Sigmoid colon (tissue), 7 donors: Measurements from ENCODE around the gene ECHDC1. TPM values are rescaled to one million over a fixed set of nuclear protein-coding genes. Genes with fewer than 3 reads are reported as not detected.

Source experiments
- DNase-seq: peaks from one replicate; pipeline ENCODE4 v3.0.0-alpha.2; 2019
- H3K27ac ChIP-seq, 4 donors: fragments of 200-600 bp; sonication (generic); one replicate each; pipeline ENCODE4 v1.5.1; 2016 to 2019; ENCODE audit warnings: mild to moderate bottlenecking in 1 of 4
- H3K27me3 ChIP-seq, 3 donors: fragments of 200-600 bp; sonication (generic); one replicate each; pipeline ENCODE4 v1.5.1; 2019; ENCODE audit warnings: mild to moderate bottlenecking in 1 of 3
- H3K36me3 ChIP-seq, 4 donors: fragments of 200-600 bp; sonication (generic); one replicate each; pipeline ENCODE4 v1.5.1; 2016 to 2019
- H3K4me1 ChIP-seq, 4 donors: fragments of 200-600 bp; sonication (generic); one replicate each; pipeline ENCODE4 v1.5.1; 2017 to 2019
- H3K4me3 ChIP-seq, 4 donors: fragments of 200-600 bp; sonication (generic); one replicate each; pipeline ENCODE4 v1.5.1; 2017 to 2019; ENCODE audit warnings: mild to moderate bottlenecking in 2 of 4, moderate library complexity in 1 of 4
- H3K9me3 ChIP-seq, 4 donors: fragments of 200-600 bp in 3 of 4; sonication (generic) in 3 of 4; one replicate each; pipeline versions ENCODE4 v1.5.1 to v1.6.1; 2013 to 2019
- EP300 ChIP-seq, 4 donors: sonication (generic); formaldehyde crosslinking; IDR thresholded peaks; one replicate each; pipeline ENCODE4 v1.6.1; 2017; ENCODE audit warnings: antibody characterized with exemption in 4 of 4
- POLR2A ChIP-seq, 2 donors: fragments of 450-650 bp; IDR thresholded peaks; one replicate each; pipeline ENCODE4 v1.6.1; 2016; ENCODE audit warnings: antibody characterized with exemption in 2 of 2, mild to moderate bottlenecking in 2 of 2, moderate library complexity in 2 of 2
- POLR2AphosphoS5 ChIP-seq, 4 donors: sonication (generic); formaldehyde crosslinking; IDR thresholded peaks; one replicate each; pipeline ENCODE4 v1.6.1; 2017; ENCODE audit warnings: antibody characterized with exemption in 4 of 4
- WGBS, 2 donors: extraction: QIAGEN DNeasy Blood & Tissue Kit; methylation state at CpG; one replicate each; pipeline ENCODE4 v1.1.7; 2013; 5-methylcytosine and 5-hydroxymethylcytosine counted together
- intact Hi-C: fragments of 100-400 bp; cut with DNase I; formaldehyde crosslinking; loops from one replicate; pipeline ENCODE4 v1.15.1; 2023
- polyA plus RNA-seq, 3 donors: library from polyadenylated mRNA; stranded (reverse); fragments of 200-250 nt; gene quantifications; one replicate each; pipeline ENCODE4 v1.2.3, GENCODE V29; 2013
- total RNA-seq, 4 donors: library from RNA; depleted of rRNA; stranded (reverse); fragments of >200 nt; gene quantifications; one replicate each; pipeline ENCODE4 v1.1.0, GENCODE V29; 2016
- TF ChIP-seq, protein P1 (sequence below), 4 experiments: fragments of 450-650 bp in 3 of 4; fragments of 200-600 bp in 1 of 4; IDR thresholded peaks; one replicate each; pipeline ENCODE4 v1.5.1; 2016 to 2019; ENCODE audit warnings: antibody characterized with exemption in 4 of 4, mild to moderate bottlenecking in 3 of 4, moderate library complexity in 2 of 4
- donor health status: healthy with polysubstance abuse.
- donor health status: Bipolar disorder and iron deficiency.
- donor health status: healthy.

The ECHDC1 gene
- total and polyA plus RNA-seq, 7 donors = 48.6 to 97.1 (median 77.3) TPM

DNA sequence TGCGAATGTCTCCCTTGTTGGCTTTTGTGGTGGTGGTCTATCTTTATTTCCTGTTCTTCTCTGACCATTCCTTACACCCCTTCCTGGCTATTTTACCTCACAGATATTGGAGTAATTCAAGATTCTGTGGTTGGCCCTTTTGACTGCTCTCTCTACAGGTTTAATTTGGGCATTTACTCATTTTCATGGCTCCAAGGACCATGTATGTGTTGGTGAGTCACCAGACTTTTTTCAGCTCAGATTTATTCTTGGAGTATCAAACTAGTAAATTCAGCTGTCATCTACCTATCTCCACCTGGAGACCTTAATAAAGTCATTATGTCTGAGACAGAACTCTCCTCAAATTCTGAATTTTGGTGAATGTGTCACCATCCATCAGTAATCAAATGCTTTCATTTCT, 61.2 kb downstream of the ECHDC1 start:
- Histone ChIP-seq H3K27me3 (no peaks in the 10 kb centered on the region), H3K9me3 (no peaks in the 10 kb centered on the region), H3K4me3 (no peak overlapping the region), H3K36me3 (peaks cover 16 to 62% (median 22%) of the 10 kb centered on the region in 4 donors), H3K4me1 (peaks cover 0 to 8% (median 6%) of the 10 kb centered on the region in 4 donors), H3K27ac (no peak overlapping the region)
- TF ChIP-seq POLR2AphosphoS5 (IDR thresholded peaks at IDR 0.05) = no peak
- TF ChIP-seq EP300 (IDR thresholded peaks at IDR 0.05) = no peak
- TF ChIP-seq POLR2A (IDR thresholded peaks at IDR 0.05) = no peak
- TF ChIP-seq, protein P1, sequence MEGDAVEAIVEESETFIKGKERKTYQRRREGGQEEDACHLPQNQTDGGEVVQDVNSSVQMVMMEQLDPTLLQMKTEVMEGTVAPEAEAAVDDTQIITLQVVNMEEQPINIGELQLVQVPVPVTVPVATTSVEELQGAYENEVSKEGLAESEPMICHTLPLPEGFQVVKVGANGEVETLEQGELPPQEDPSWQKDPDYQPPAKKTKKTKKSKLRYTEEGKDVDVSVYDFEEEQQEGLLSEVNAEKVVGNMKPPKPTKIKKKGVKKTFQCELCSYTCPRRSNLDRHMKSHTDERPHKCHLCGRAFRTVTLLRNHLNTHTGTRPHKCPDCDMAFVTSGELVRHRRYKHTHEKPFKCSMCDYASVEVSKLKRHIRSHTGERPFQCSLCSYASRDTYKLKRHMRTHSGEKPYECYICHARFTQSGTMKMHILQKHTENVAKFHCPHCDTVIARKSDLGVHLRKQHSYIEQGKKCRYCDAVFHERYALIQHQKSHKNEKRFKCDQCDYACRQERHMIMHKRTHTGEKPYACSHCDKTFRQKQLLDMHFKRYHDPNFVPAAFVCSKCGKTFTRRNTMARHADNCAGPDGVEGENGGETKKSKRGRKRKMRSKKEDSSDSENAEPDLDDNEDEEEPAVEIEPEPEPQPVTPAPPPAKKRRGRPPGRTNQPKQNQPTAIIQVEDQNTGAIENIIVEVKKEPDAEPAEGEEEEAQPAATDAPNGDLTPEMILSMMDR (IDR thresholded peaks at IDR 0.05) = no peak
- no peak for DNase-seq
- WGBS, 2 donors = 97 to 98% methylated on average over 1 of the region's 1 CpG
- intact Hi-C loops = no loop called here

DNA sequence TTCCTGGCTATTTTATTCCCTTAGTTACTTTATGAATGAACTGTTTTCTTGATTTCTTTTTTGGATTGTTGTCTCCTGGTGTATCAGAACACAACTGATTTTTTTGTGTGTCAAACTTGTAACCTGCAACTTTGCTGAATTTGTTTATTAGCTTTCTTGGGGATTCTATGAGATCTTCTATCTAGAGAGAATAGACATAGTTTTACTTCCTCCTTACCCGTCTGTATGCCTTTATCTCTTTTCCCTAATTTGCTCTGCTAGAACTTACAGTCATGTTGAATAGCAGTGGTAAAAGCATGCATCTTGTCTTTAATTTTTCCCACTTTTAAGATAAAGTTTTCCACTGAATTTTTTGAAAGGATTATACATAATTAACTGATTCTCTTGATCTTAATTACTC, 63.6 kb downstream of the ECHDC1 start:
- H3K9me3 ChIP-seq = no peaks in the 10 kb centered on the region
- H3K4me1 ChIP-seq = peaks cover 0 to 27% (median 15%) of the 10 kb centered on the region in 4 donors
- H3K36me3 ChIP-seq = peaks cover 9 to 44% (median 13%) of the 10 kb centered on the region in 4 donors
- 46 to 52% methylated on average over 1 of the region's 1 CpG for WGBS, 2 donors
- no peak for DNase-seq
- H3K27me3 ChIP-seq = no peaks in the 10 kb centered on the region
- no peak for TF ChIP-seq POLR2AphosphoS5 (IDR thresholded peaks at IDR 0.05)
- no peak for TF ChIP-seq EP300 (IDR thresholded peaks at IDR 0.05)
- TF ChIP-seq POLR2A (IDR thresholded peaks at IDR 0.05) = no peak
- TF ChIP-seq, protein P1 (IDR thresholded peaks at IDR 0.05) = no peak
- H3K27ac ChIP-seq = no peak overlapping the region
- intact Hi-C loops = no loop called here
- H3K4me3 ChIP-seq = no peak overlapping the region

DNA sequence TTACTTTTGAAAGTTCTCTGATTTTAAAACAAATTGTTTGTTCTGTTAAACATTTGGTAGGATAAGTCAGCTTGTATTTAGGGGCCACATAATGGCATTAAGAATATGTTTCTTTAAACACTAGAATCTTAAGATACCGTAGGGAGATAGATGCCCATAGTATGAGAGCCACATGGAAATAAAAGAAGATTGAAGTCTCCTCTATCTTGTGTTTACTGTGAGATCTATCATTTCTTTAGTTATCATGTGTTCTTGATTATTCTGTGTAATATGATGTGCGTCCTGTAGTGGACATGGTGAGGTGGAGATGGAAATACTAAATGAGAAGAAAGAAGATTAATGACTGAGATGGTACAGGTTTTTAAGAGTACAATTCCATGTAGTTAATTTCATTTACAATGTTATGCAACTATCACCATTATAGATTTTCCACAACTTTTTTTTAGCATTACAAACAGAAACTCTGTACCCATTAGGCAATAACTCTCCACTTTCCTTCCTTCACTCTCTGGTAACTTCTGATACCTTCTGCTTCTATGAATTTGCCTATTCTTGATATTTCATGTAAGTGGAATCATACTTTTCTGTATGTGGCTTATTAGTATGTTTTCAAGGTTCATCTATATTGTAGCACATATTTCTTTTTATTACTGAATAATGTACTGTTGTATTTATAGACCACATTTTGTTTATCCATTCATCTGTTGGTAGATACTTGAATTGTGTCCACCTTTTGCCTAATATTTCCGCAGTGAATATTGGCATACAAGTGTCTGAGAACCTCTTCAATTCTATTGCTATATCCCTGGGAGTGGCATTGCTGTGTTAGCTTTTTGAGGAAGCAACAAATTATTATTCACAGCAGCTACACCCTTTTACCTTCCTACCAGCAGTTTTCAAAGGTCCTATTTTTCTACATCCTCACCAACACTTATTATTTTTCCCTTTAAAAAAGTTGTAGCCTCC, 65.2 kb downstream of the ECHDC1 start:
- H3K4me1 ChIP-seq = peaks cover 0 to 40% (median 19%) of the 10 kb centered on the region in 4 donors
- DNase-seq = no peak
- H3K27ac ChIP-seq = no peak overlapping the region
- 93 to 97% methylated on average over 3 of the region's 3 CpGs for WGBS, 2 donors
- intact Hi-C loops = no loop called here
- H3K36me3 ChIP-seq = peaks cover 9 to 29% (median 13%) of the 10 kb centered on the region in 4 donors
- no peaks in the 10 kb centered on the region for H3K27me3 ChIP-seq
- H3K9me3 ChIP-seq = no peaks in the 10 kb centered on the region
- TF ChIP-seq POLR2AphosphoS5 (IDR thresholded peaks at IDR 0.05) = no peak
- H3K4me3 ChIP-seq = no peak overlapping the region

DNA sequence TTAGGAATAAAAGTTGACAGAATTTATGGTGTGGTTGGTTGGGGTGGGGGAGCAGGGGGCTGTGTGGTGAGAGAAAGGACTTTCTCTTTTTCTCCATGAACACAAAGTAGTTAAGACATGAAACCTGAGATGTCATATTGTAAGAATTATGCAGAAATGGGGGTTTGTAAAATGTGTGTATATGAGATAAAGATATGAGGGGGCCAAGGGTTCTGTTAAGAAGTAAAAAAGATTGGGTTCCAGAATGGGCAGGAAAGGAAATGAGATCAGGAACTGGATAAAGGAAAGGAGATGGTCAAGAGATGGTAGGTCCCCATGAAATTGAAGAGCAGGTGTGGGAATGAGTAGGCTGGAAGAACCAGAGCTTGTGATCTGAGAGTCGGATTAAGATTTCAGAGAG, 67.1 kb downstream of the ECHDC1 start:
- Histone ChIP-seq H3K9me3 (no peaks in the 10 kb centered on the region), H3K4me3 (no peak overlapping the region), H3K27me3 (no peaks in the 10 kb centered on the region), H3K4me1 (peaks cover 0 to 52% (median 33%) of the 10 kb centered on the region in 4 donors), H3K27ac (no peak overlapping the region), H3K36me3 (peaks cover 0 to 12% (median 5%) of the 10 kb centered on the region in 4 donors)
- intact Hi-C loops = no loop called here
- TF ChIP-seq POLR2AphosphoS5 (IDR thresholded peaks at IDR 0.05) = no peak
- WGBS, 2 donors = 96 to 98% methylated on average over 1 of the region's 1 CpG
- DNase-seq = no peak

DNA sequence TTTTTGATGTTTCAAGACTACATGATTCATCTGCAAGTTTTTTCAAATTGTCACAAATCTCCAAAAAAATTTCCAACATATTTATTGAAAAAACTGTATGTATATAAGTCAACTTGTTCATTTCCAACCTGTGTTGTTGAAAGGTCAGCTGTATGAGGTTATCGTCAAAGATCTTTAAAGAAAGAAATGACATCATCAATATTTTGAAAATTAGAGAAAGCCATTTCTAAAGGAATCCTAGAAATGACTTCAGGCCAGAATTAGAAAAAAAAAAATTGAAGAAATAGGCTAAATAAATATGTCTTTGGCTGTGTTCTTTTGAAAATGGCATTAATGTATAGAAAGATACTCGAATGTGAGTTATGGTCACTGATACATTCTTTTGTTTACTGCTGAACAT, 69.9 kb downstream of the ECHDC1 start:
- intact Hi-C loops = no loop called here
- Histone ChIP-seq H3K4me3 (no peak overlapping the region), H3K9me3 (no peaks in the 10 kb centered on the region), H3K27ac (no peak overlapping the region), H3K4me1 (peaks cover 0 to 65% (median 45%) of the 10 kb centered on the region in 4 donors), H3K27me3 (no peaks in the 10 kb centered on the region), H3K36me3 (no peaks in the 10 kb centered on the region)
- TF ChIP-seq EP300 (IDR thresholded peaks at IDR 0.05) = no peak
- TF ChIP-seq, protein P1 (IDR thresholded peaks at IDR 0.05) = no peak
- no peak for TF ChIP-seq POLR2AphosphoS5 (IDR thresholded peaks at IDR 0.05)
- no peak for TF ChIP-seq POLR2A (IDR thresholded peaks at IDR 0.05)
- no peak for DNase-seq
- 87 to 95% methylated on average over 2 of the region's 2 CpGs for WGBS, 2 donors
